Naive thymus-derived CD4-positive, alpha-beta T cell (primary cell): Measurements from ENCODE around the gene CMIP. TPM values are rescaled to one million over a fixed set of nuclear protein-coding genes. Genes with fewer than 3 reads are reported as not detected.

Experiments
- ATAC-seq: fragments of 150-1000 bp; cut with Tn5 transposase; 2 replicates; pipeline ENCODE4 v1.10.0; 2021; ENCODE audit warnings: mild to moderate bottlenecking, moderate library complexity
- CTCF ChIA-PET: fragments of 350-600 bp; sonication (Branson Sonifier 250); formaldehyde crosslinking; loops from one replicate; lab custom pipeline; 2021; ENCODE audit warnings: antibody characterized with exemption; lab: Charles Lee
- POLR2A ChIA-PET: fragments of 350-600 bp; sonication (Branson Sonifier 250); formaldehyde crosslinking; loops from one replicate; lab custom pipeline; 2021; ENCODE audit warnings: antibody characterized with exemption, inconsistent platforms; lab: Charles Lee
- DNase-seq, 9 donors: peaks; one replicate each; pipeline versions ENCODE4 v3.0.0 to v3.0.0-alpha.2; 2020 to 2022; ENCODE audit warnings: mixed read lengths in 1 of 9
- H3K27ac ChIP-seq: one replicate; pipeline ENCODE4 v1.7.0; 2013; ENCODE audit warnings: mild to moderate bottlenecking, low read depth, low read length, moderate library complexity
- H3K27me3 ChIP-seq, 2 donors: one replicate each; pipeline ENCODE4 v1.7.0; 2013; ENCODE audit warnings: low read length in 2 of 2, mild to moderate bottlenecking in 2 of 2, moderate library complexity in 2 of 2; ENCODE audit not compliant: control insufficient read depth in 2 of 2, insufficient read depth in 2 of 2
- H3K36me3 ChIP-seq, 3 experiments: 1 replicate in 2 of 3; 2 replicates in 1 of 3; pipeline ENCODE4 v1.7.0; 2013; ENCODE audit warnings: low read length in 3 of 3, mild to moderate bottlenecking in 3 of 3, moderate library complexity in 1 of 3; ENCODE audit not compliant: insufficient read depth in 3 of 3, control insufficient read depth in 2 of 3
- H3K4me1 ChIP-seq, 2 donors: one replicate each; pipeline ENCODE4 v1.7.0; 2013; ENCODE audit warnings: low read length in 2 of 2, mild to moderate bottlenecking in 2 of 2, moderate library complexity in 1 of 2; ENCODE audit not compliant: control insufficient read depth in 2 of 2, insufficient read depth in 2 of 2
- H3K4me3 ChIP-seq: 2 replicates; pipeline ENCODE4 v1.7.0; 2013; ENCODE audit warnings: mild to moderate bottlenecking, low read length
- H3K9me3 ChIP-seq, 3 experiments: 1 replicate in 2 of 3; 2 replicates in 1 of 3; pipeline ENCODE4 v1.7.0; 2013; ENCODE audit warnings: low read length in 3 of 3; ENCODE audit not compliant: control insufficient read depth in 2 of 3
- H3K27ac Mint-ChIP-seq, 9 donors: one replicate each; pipeline ENCODE4 v1.8.0; 2020 to 2022; ENCODE audit warnings: mixed read lengths in 9 of 9, mild to moderate bottlenecking in 8 of 9, moderate library complexity in 5 of 9, inconsistent platforms in 2 of 9
- H3K27me3 Mint-ChIP-seq, 5 donors: one replicate each; pipeline ENCODE4 v1.8.0; 2021 to 2022; ENCODE audit warnings: mixed read lengths in 5 of 5, mild to moderate bottlenecking in 1 of 5
- H3K36me3 Mint-ChIP-seq, 5 donors: one replicate each; pipeline ENCODE4 v1.8.0; 2020 to 2022; ENCODE audit warnings: mixed read lengths in 5 of 5, mild to moderate bottlenecking in 3 of 5, inconsistent platforms in 1 of 5
- H3K4me1 Mint-ChIP-seq, 7 donors: one replicate each; pipeline ENCODE4 v1.8.0; 2020 to 2022; ENCODE audit warnings: mixed read lengths in 7 of 7, mild to moderate bottlenecking in 3 of 7, inconsistent platforms in 1 of 7
- H3K4me3 Mint-ChIP-seq, 10 donors: one replicate each; pipeline ENCODE4 v1.8.0; 2020 to 2022; ENCODE audit warnings: mild to moderate bottlenecking in 10 of 10, mixed read lengths in 10 of 10, moderate library complexity in 6 of 10, inconsistent platforms in 2 of 10
- H3K9me3 Mint-ChIP-seq, 11 donors: one replicate each; pipeline ENCODE4 v1.8.0; 2020 to 2022; ENCODE audit warnings: mixed read lengths in 11 of 11, mild to moderate bottlenecking in 4 of 11, inconsistent platforms in 1 of 11, moderate library complexity in 1 of 11
- intact Hi-C, 2 donors: fragments of 100-400 bp; cut with micrococcal nuclease; formaldehyde crosslinking; loops; one replicate each; pipeline ENCODE4 v1.15.1; 2023
- polyA plus RNA-seq, 2 donors: library from polyadenylated mRNA; unstranded; fragments of 300-500 nt; fragmentation: Illumina TruSeq; gene quantifications; one replicate each; pipeline ENCODE4 v1.2.3, GENCODE V29; 2021
- total RNA-seq, 6 experiments: library from RNA in 5 of 6; stranded (reverse) in 5 of 6; gene quantifications; 1 replicate in 5 of 6; 2 replicates in 1 of 6; pipeline ENCODE4 v1.2.3 and lab custom pipeline; 2021 to 2026

CMIP gene
- total and polyA plus RNA-seq, 7 experiments from 2014 or later = 0.66 to 75.4 (median 34.3) TPM

DNA sequence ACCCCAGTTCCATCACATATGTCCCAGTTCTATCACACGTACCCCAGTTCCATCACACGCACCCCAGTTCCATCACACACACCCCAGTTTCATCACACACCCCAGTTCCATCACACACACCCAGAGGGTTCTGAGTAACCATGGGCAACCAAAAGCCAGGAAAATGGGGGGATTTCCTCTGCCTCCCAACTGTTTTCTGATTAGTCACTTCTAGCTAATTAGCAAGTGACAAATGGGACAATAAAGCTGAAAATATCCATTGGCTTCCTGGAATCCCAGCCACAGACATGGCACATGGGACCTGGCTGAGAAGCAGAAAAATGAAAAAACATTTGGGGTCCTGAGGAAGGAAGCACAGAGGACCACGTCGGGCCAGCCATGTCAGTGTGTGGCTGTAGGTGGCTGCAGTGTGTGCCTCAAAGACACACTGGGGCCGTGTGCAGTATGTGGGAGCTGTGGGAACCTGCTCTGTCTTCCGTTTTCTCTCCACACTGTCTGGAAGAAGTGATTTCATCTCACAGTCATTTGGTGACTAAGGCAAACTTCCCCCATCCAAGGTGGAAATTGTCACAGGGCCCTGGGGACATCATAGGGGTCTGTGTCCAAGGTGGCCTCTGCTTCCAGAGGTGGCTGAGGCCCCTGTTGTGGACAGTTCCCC is 106.7 kb downstream of the CMIP start:
- no peaks in the 10 kb centered on the region for H3K9me3 ChIP-seq
- no peak for DNase-seq
- H3K4me1 ChIP-seq = peaks cover 0 to 1% of the 10 kb centered on the region in 2 donors
- Mint-ChIP-seq H3K27ac (peak overlapping the region in 3 of 9 donors; percentile 15 to 68 (median 50)), H3K9me3 (peaks cover 0 to 3% (median 0%) of the 10 kb centered on the region in 11 donors), H3K36me3 (peaks cover 0 to 22% (median 13%) of the 10 kb centered on the region in 5 donors), H3K27me3 (no peaks in the 10 kb centered on the region), H3K4me1 (peaks cover 29 to 64% (median 35%) of the 10 kb centered on the region in 7 donors), H3K4me3 (no peak overlapping the region)
- ChIA-PET POLR2A (no interaction called here), CTCF (no interaction called here)
- H3K4me3 ChIP-seq = no peak overlapping the region
- no peak overlapping the region for H3K27ac ChIP-seq
- H3K36me3 ChIP-seq = no peaks in the 10 kb centered on the region
- intact Hi-C loops = no loop called here
- ATAC-seq = peak; percentile 80
- H3K27me3 ChIP-seq = no peaks in the 10 kb centered on the region

DNA sequence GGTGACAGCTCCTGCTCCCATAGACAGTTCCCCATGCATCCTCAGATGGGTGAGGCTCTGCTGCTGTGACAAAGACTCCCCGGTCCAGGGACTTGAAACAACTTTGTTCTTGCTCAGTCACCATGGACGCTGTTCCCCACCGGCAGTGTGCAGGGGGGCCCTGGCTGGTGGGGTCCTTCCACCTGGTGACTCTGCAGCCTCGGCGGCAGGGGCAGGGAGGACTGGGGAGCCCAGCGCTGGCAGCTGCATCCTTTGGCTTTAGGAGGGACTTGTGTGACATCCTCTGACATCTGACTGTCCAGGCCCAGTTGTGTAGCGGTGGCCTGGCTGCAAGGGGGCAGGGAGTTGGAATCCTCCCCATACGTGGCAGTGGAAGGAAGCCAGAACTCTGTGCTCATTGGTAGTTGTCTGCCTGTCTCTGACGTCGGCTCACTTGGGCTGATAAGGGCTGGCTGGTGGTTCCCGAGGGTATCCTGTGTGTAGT is 107.3 kb downstream of the CMIP start:
- no peak overlapping the region for H3K4me3 Mint-ChIP-seq
- Histone ChIP-seq H3K4me1 (no peaks in the 10 kb centered on the region), H3K9me3 (no peaks in the 10 kb centered on the region), H3K36me3 (no peaks in the 10 kb centered on the region), H3K4me3 (no peak overlapping the region), H3K27me3 (no peaks in the 10 kb centered on the region), H3K27ac (no peak overlapping the region)
- DNase-seq (no peak), ATAC-seq (peak; percentile 10)
- peaks cover 0 to 3% (median 0%) of the 10 kb centered on the region in 11 donors for H3K9me3 Mint-ChIP-seq
- intact Hi-C loops = no loop called here
- CTCF ChIA-PET = no interaction called here
- POLR2A ChIA-PET = no interaction called here
- H3K27me3 Mint-ChIP-seq = no peaks in the 10 kb centered on the region
- H3K27ac Mint-ChIP-seq = peak overlapping the region in 2 of 9 donors; percentile 46 to 52
- peaks cover 0 to 25% (median 13%) of the 10 kb centered on the region in 5 donors for H3K36me3 Mint-ChIP-seq
- H3K4me1 Mint-ChIP-seq = peaks cover 30 to 64% (median 39%) of the 10 kb centered on the region in 7 donors

DNA sequence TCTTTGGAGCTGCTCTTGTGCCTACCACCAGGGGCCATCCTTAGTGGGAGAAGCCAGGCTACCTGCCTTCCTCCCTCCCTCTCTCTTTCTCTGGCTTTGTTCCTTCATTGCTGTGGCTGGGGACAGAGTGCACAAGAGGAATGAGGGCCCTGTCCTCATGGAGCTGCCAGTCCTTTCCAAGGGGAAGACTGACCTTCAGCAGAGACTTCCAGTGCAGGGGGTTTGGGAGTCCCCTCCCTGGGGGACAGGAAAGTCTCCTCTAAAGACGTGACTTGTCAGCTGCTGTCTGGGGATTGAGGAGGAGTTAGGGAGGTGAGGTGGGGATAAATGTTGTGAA is 108.1 kb downstream of the CMIP start:
- no peaks in the 10 kb centered on the region for H3K9me3 ChIP-seq
- ChIA-PET CTCF (no interaction called here), POLR2A (no interaction called here)
- H3K4me1 ChIP-seq = no peaks in the 10 kb centered on the region
- no peaks in the 10 kb centered on the region for H3K36me3 ChIP-seq
- ATAC-seq = no peak
- Mint-ChIP-seq H3K4me3 (no peak overlapping the region), H3K27me3 (no peaks in the 10 kb centered on the region), H3K9me3 (peaks cover 0 to 3% (median 0%) of the 10 kb centered on the region in 11 donors), H3K27ac (no peak overlapping the region), H3K36me3 (peaks cover 0 to 26% (median 13%) of the 10 kb centered on the region in 5 donors), H3K4me1 (peaks cover 23 to 61% (median 41%) of the 10 kb centered on the region in 7 donors)
- no peaks in the 10 kb centered on the region for H3K27me3 ChIP-seq
- DNase-seq = no peak
- intact Hi-C loops = no loop called here
- no peak overlapping the region for H3K4me3 ChIP-seq
- no peak overlapping the region for H3K27ac ChIP-seq

DNA sequence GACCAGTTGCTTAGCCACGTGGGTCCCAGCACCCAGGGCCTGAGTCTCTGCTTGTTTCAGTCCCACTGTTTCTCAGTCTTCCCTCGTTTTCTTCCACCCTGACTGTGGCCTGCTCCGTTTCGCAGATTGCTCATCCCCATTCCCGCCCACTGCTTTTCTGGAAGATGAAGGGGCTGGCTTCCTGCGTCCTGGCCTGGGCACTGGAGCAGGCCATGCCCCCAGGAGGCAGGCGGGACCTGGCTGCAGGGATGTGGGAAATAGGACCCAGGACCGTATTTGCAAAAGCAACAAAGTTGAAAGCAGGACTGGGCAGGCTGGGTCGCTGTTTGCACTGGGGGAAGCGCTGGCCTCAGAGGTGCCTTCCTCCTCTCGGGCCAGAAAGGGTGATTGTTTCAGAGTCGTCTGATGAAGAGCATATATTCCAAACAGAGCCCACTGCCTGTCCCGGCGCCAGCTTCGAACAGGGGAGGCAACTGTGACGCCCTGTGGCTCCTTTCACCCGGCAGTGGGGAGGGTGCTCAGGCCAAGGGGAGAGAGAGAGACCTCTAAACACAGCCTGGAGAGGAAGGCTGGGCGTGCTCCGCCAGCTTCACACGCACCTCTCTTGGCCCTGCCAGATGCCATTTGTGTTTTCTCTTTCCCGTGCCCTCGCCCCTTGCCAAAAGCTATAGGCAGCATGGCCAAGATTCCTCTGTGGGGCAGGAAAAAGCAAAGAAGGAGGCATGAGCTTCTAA is 108.6 kb downstream of the CMIP start:
- Histone ChIP-seq H3K27ac (no peak overlapping the region), H3K4me1 (no peaks in the 10 kb centered on the region), H3K27me3 (no peaks in the 10 kb centered on the region), H3K4me3 (no peak overlapping the region), H3K9me3 (no peaks in the 10 kb centered on the region), H3K36me3 (no peaks in the 10 kb centered on the region)
- H3K36me3 Mint-ChIP-seq = peaks cover 0 to 30% (median 13%) of the 10 kb centered on the region in 5 donors
- intact Hi-C loops = no loop called here
- H3K9me3 Mint-ChIP-seq = peaks cover 0 to 3% (median 0%) of the 10 kb centered on the region in 11 donors
- H3K27me3 Mint-ChIP-seq = no peaks in the 10 kb centered on the region
- POLR2A ChIA-PET = no interaction called here
- CTCF ChIA-PET = no interaction called here
- peak overlapping the region in 1 of 9 donors; percentile 43 for H3K27ac Mint-ChIP-seq
- DNase-seq (no peak), ATAC-seq (no peak)
- peaks cover 23 to 66% (median 46%) of the 10 kb centered on the region in 7 donors for H3K4me1 Mint-ChIP-seq
- peak overlapping the region in 1 of 10 donors; percentile 13 for H3K4me3 Mint-ChIP-seq

DNA sequence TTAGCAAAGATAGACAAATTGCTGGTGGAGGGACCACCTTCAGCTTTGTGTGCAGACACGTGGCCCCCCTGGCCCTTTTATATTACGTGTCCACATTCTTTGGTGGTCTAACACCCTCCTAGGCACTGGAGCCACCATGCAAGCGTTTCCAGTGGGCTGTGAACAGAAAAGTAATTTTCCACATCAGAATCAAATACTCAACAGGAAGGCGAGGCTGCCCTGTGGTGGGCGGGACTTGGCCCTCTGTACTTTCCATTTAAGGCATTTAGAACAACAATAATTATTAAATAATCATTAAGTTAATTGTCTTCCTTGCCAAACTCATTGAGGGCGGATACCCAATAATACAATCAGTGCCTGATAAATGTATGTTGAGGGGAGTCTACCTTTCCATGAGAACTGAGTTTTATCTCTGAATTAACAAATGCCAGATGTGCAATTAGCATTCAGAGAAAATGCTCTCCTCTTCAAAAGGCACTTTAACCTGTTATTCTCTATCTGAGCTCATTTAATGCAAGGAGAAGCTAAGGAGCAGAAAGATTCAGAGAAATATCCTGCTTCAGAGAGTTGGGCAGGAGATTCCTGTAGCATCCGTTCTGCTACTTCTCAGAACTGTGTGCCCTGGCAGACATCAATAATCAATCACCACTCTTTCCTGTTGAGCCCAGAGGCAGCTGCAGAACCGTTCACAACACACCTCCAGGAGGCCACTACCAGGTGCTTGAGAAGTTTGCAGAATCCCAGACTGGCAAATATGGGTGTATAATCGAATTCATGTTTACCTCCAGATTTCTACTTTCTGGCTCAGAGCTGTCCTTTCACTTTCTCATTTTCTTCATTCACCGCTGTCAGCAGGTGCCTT is 109.4 kb downstream of the CMIP start:
- no peaks in the 10 kb centered on the region for H3K4me1 ChIP-seq
- H3K27me3 Mint-ChIP-seq = no peaks in the 10 kb centered on the region
- CTCF ChIA-PET = interaction anchor here (0.7 kb wide), 1 partner anchor 8 kb away, joined by 3 read pairs; no protein-coding TSS in a partner anchor
- H3K4me1 Mint-ChIP-seq = peaks cover 21 to 64% (median 45%) of the 10 kb centered on the region in 7 donors
- H3K4me3 ChIP-seq = no peak overlapping the region
- H3K9me3 Mint-ChIP-seq = peaks cover 0 to 3% (median 0%) of the 10 kb centered on the region in 11 donors
- H3K36me3 ChIP-seq = no peaks in the 10 kb centered on the region
- peak in 1 of 9 donors; percentile 4 for DNase-seq
- no peaks in the 10 kb centered on the region for H3K27me3 ChIP-seq
- H3K4me3 Mint-ChIP-seq = peak overlapping the region in 1 of 10 donors; percentile 40
- intact Hi-C loops = no loop called here
- H3K27ac Mint-ChIP-seq = peak overlapping the region in 6 of 9 donors; percentile 19 to 79 (median 64)
- peaks cover 0 to 30% (median 13%) of the 10 kb centered on the region in 5 donors for H3K36me3 Mint-ChIP-seq
- no peaks in the 10 kb centered on the region for H3K9me3 ChIP-seq
- no peak overlapping the region for H3K27ac ChIP-seq
- ATAC-seq = no peak
- POLR2A ChIA-PET = no interaction called here

DNA sequence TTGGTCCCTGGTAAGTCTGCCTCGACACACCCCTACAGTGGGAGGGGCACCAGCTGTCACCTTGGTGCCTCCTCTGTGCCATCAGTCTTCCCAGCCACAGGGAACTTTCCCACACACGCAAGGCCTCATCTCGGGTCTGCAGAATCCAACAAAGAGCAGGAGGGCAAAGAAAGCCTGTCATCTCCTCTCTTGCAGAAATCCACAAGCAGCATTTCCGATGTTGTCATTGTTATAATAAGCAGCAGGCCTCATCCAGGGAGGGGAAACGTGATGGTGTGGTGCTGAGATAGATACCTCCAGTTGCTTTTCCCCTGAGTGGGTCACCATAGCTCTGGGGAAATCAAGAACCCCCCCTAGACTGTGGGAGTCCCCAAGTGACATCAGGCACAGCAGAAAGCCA is 110.4 kb downstream of the CMIP start:
- H3K27me3 ChIP-seq = no peaks in the 10 kb centered on the region
- H3K27ac ChIP-seq = no peak overlapping the region
- DNase-seq (no peak), ATAC-seq (no peak)
- Mint-ChIP-seq H3K9me3 (peaks cover 0 to 3% (median 0%) of the 10 kb centered on the region in 11 donors), H3K27me3 (no peaks in the 10 kb centered on the region), H3K36me3 (peaks cover 0 to 30% (median 11%) of the 10 kb centered on the region in 5 donors), H3K4me1 (peaks cover 20 to 63% (median 38%) of the 10 kb centered on the region in 7 donors), H3K27ac (no peak overlapping the region), H3K4me3 (no peak overlapping the region)
- no peaks in the 10 kb centered on the region for H3K4me1 ChIP-seq
- CTCF ChIA-PET = interaction anchor here (0.7 kb wide), 1 partner anchor 9 kb away, joined by 3 read pairs; no protein-coding TSS in a partner anchor
- no peak overlapping the region for H3K4me3 ChIP-seq
- H3K36me3 ChIP-seq = no peaks in the 10 kb centered on the region
- POLR2A ChIA-PET = no interaction called here
- intact Hi-C loops = no loop called here
- H3K9me3 ChIP-seq = no peaks in the 10 kb centered on the region
